Lower lobe of right lung (tissue), 2 donors: Measurements from ENCODE around the gene SLC37A4. TPM values are rescaled to one million over a fixed set of nuclear protein-coding genes. Genes with fewer than 3 reads are reported as not detected.

ENCODE experiments used
- ATAC-seq, 2 donors: fragments of 200-7000 bp; cut with Tn5 transposase; one replicate each; pipeline ENCODE4 v1.9.1; 2020 to 2022; ENCODE audit warnings: mild to moderate bottlenecking in 2 of 2, moderate library complexity in 2 of 2
- DNase-seq: peaks from one replicate; pipeline ENCODE4 v3.0.0-alpha.2; 2020
- H3K27ac ChIP-seq: fragments of 200-600 bp; one replicate; pipeline ENCODE4 v1.8.0; 2022
- H3K27me3 ChIP-seq: fragments of 200-600 bp; one replicate; pipeline ENCODE4 v1.8.0; 2022; ENCODE audit warnings: low read depth
- H3K36me3 ChIP-seq: fragments of 200-600 bp; one replicate; pipeline ENCODE4 v1.8.0; 2022; ENCODE audit warnings: mild to moderate bottlenecking
- H3K4me1 ChIP-seq: fragments of 200-600 bp; one replicate; pipeline ENCODE4 v1.8.0; 2022
- H3K4me3 ChIP-seq: fragments of 200-600 bp; one replicate; pipeline ENCODE4 v1.8.0; 2022; ENCODE audit warnings: mild to moderate bottlenecking
- H3K9me3 ChIP-seq: fragments of 200-600 bp; one replicate; pipeline ENCODE4 v1.8.0; 2022
- CTCF ChIP-seq: fragments of 200-600 bp; IDR thresholded peaks from one replicate; pipeline ENCODE4 v1.8.0; 2022; ENCODE audit warnings: antibody characterized with exemption, mild to moderate bottlenecking
- intact Hi-C: fragments of 100-400 bp; cut with DNase I; formaldehyde crosslinking; loops from one replicate; pipeline ENCODE4 v1.11.0; 2022
- microRNA-seq: library from miRNA; unstranded; fragments of <30 nt; microRNA quantifications from one replicate; pipeline ENCODE4 v1.2.0, GENCODE V29; 2020; ENCODE audit warnings: borderline number of aligned reads
- total RNA-seq: library from RNA; stranded (reverse); fragmentation: NEBNext Ultra II Directional; extraction: Animal tissue kit (Norgen Biotek cat#: 25700); gene quantifications from one replicate; pipeline ENCODE4 v1.2.1, GENCODE V29; 2021
- donor health status: DM: no; HTN: yes; CAD: no; lungs with severe emphysema.

SLC37A4 gene
- total RNA-seq, 1 donor from 2014 or later: 13.2 TPM

GRCh38 chr11:118975771-118976709 lies 54.6 kb downstream of the SLC37A4 start:
- Histone ChIP-seq H3K4me1 (peaks cover 16% of the 10 kb centered on the region), H3K27ac (no peak overlapping the region), H3K27me3 (peaks cover 6% of the 10 kb centered on the region), H3K4me3 (no peak overlapping the region), H3K36me3 (no peaks in the 10 kb centered on the region), H3K9me3 (no peaks in the 10 kb centered on the region)
- no peak for DNase-seq
- intact Hi-C loops: no loop called here
- no peak for TF ChIP-seq CTCF
- ATAC-seq: no peak

Small RNAs within 50 kb of the gene (microRNA-seq; reads per million reads assigned to microRNA genes)
- not detected for gene MIR3656

Other genes starting within 250 kb of the SLC37A4 start
- gene DDX6, start 239.7 kb downstream of the SLC37A4 start, total RNA-seq: 120 TPM
- gene CXCR5, start 147.0 kb downstream of the SLC37A4 start, total RNA-seq: 0.09 TPM
- 48.9 TPM for gene BCL9L, start 105.0 kb downstream of the SLC37A4 start, total RNA-seq
- gene UPK2, start 74.6 kb downstream of the SLC37A4 start, total RNA-seq: not detected
- gene FOXR1, start 59.1 kb downstream of the SLC37A4 start, total RNA-seq: not detected
- 51.0 TPM for gene CENATAC, start 32.7 kb downstream of the SLC37A4 start, total RNA-seq
- gene RPS25, start 12.5 kb downstream of the SLC37A4 start, total RNA-seq: 878 TPM
- gene TRAPPC4, start 12.1 kb downstream of the SLC37A4 start, total RNA-seq: 49.7 TPM
- gene HYOU1, start 26.3 kb upstream of the SLC37A4 start, total RNA-seq: 115 TPM
- 45.6 TPM for gene VPS11, start 36.9 kb upstream of the SLC37A4 start, total RNA-seq
- 16.7 TPM for gene HMBS, start 54.0 kb upstream of the SLC37A4 start, total RNA-seq
- gene DPAGT1, start 71.0 kb upstream of the SLC37A4 start, total RNA-seq: 40.6 TPM
- 16.5 TPM for gene C2CD2L, start 76.5 kb upstream of the SLC37A4 start, total RNA-seq
- gene HINFP, start 90.7 kb upstream of the SLC37A4 start, total RNA-seq: 31.0 TPM
- gene ABCG4, start 118.2 kb upstream of the SLC37A4 start, total RNA-seq: 0.15 TPM
- gene NLRX1, start 137.8 kb upstream of the SLC37A4 start, total RNA-seq: 16.5 TPM
- gene NHERF4, start 154.6 kb upstream of the SLC37A4 start, total RNA-seq: not detected
- gene CBL, start 175.5 kb upstream of the SLC37A4 start, total RNA-seq: 39.0 TPM